IMR-90 (cell line): ENCODE results near the gene CFDP1. TPM values are rescaled to one million over a fixed set of nuclear protein-coding genes. Genes with fewer than 3 reads are reported as not detected.
A peak's percentile ranks its signal among the peaks of the same experiment; 100 is the strongest.

Experiments used
- FOS ChIP-seq: fragments of 150-350 bp; IDR thresholded peaks from 2 replicates; pipeline ENCODE4 v1.6.1; 2016; ENCODE audit warnings: low read depth, low read length
- MAFK ChIP-seq: IDR thresholded peaks from 2 replicates; pipeline ENCODE4 v1.6.1; 2012; ENCODE audit warnings: low read depth, low read length, improper control_type of control experiment
- MXI1 ChIP-seq: IDR thresholded peaks from 2 replicates; pipeline ENCODE4 v1.6.1; 2012; ENCODE audit warnings: low read depth, mild to moderate bottlenecking, low read length, moderate library complexity, borderline replicate concordance
- NFE2L2 ChIP-seq: fragments of 150-350 bp; IDR thresholded peaks from 2 replicates; pipeline ENCODE4 v1.6.1; 2016; ENCODE audit warnings: low read depth, mild to moderate bottlenecking, low read length
- RCOR1 ChIP-seq: IDR thresholded peaks from 2 replicates; pipeline ENCODE4 v1.6.1; 2012; ENCODE audit warnings: mild to moderate bottlenecking, low read length, improper control_type of control experiment; ENCODE audit not compliant: insufficient replicate concordance
- RFX5 ChIP-seq: IDR thresholded peaks from 2 replicates; pipeline ENCODE4 v1.8.0; 2012; ENCODE audit warnings: low read depth, mild to moderate bottlenecking, low read length, moderate library complexity
- polyA plus RNA-seq, 3 experiments: library from polyadenylated mRNA; depleted of rRNA; stranded (reverse); fragments of >200 nt; gene quantifications; 2 replicates each; pipeline ENCODE4 v1.2.3, GENCODE V29; 2012; ENCODE audit warnings: low replicate concordance in 1 of 3
- total RNA-seq: library from RNA; depleted of rRNA; stranded (reverse); fragments of >200 nt; gene quantifications from 2 replicates; pipeline ENCODE4 v1.2.3, GENCODE V29; 2012

Gene CFDP1
- total and polyA plus RNA-seq, 2 of the 4 experiments (the other 2 are of a cell fraction): 15.6 to 38.7 TPM

DNA sequence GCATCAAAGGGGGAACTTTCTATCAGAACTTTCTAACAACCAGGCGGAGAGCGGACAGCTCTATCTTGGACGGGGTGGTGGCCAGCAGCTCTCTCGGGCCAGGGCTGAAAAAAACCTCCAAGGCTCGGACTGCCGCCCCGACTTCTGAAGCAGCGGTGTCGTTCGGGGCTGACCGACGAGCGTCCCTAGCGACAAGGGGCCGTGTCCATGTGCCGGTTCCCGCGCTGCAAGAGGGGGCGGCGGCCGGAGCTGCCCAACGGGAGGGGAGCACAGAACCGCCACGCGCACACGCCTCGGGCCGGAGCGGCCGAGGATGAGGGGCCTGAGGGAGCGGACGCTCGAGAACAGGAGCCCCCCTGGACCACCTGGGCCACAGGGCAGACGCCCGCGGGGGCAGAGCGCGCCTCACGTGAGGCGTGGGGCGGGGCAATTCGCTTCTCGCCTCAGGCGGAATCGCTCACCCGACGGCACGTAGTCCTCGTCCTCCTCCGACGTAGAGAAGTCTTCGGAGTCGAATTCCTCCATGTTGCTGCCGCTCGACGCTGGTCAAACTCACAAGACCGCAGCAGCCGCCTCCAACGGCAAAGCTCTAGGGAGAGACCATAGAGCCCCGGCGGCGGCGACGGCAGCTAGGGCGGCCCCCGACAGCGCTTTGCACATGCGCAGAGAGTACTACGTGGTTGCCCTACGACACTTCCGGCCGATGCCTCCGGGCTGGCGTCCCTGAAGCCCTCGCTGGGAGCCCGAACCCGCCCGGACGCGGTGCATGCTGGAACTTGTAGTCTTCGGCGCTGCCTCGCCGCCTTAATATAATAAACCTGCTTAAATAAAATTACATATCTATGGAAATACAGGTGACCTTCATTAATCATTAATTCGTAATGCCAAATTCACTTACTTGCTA, at the start of gene CFDP1 (continued):
- TF ChIP-seq NFE2L2 (no peak), MXI1 (peak; percentile 97), RFX5 (no peak), FOS (no peak), RCOR1 (peak; percentile 4), MAFK (no peak)
